GM23338 (cell line): ENCODE measurements around the gene GNAT2.

ENCODE experiments used
- CREB1 ChIP-seq: fragments of 250-450 bp; sonication (Bioruptor Pico); IDR thresholded peaks from 2 replicates; pipeline ENCODE4 v1.5.0; 2020; ENCODE audit warnings: low read depth, mild to moderate bottlenecking, moderate library complexity
- CTCF ChIP-seq, 2 experiments: fragments of 200-600 bp in 1 of 2; sonication (generic) in 1 of 2; conservative IDR thresholded peaks; 2 replicates each; pipeline versions ENCODE4 v1.5.1 to v1.6.1; 2016 to 2017; ENCODE audit warnings: antibody characterized with exemption in 2 of 2, low read depth in 2 of 2, mild to moderate bottlenecking in 2 of 2, moderate library complexity in 1 of 2
- ETS1 ChIP-seq: IDR thresholded peaks from 2 replicates; pipeline ENCODE4 v1.6.1; 2016; ENCODE audit warnings: antibody characterized with exemption
- EZH2 ChIP-seq: fragments of 200-600 bp; sonication (generic); IDR thresholded peaks from one replicate; pipeline ENCODE4 v1.8.0; 2017; ENCODE audit warnings: antibody characterized with exemption, mild to moderate bottlenecking, low read depth; ENCODE audit not compliant: unreplicated experiment
- EZH2phosphoT487 ChIP-seq: fragments of 200-600 bp; sonication (generic); IDR thresholded peaks from one replicate; pipeline ENCODE4 v1.8.1; 2018; ENCODE audit warnings: antibody characterized with exemption; ENCODE audit not compliant: unreplicated experiment
- JUNB ChIP-seq: IDR thresholded peaks from one replicate; pipeline ENCODE4 v1.6.1; 2016; ENCODE audit warnings: antibody characterized with exemption; ENCODE audit not compliant: unreplicated experiment
- NANOG ChIP-seq: IDR thresholded peaks from 2 replicates; pipeline ENCODE4 v1.6.1; 2016; ENCODE audit warnings: antibody characterized with exemption, borderline replicate concordance
- POLR2AphosphoS5 ChIP-seq: IDR thresholded peaks from 2 replicates; pipeline ENCODE4 v1.6.1; 2016; ENCODE audit warnings: antibody characterized with exemption, low read depth
- ZNF114 ChIP-seq: fragments of 250-450 bp; sonication (Bioruptor Pico); IDR thresholded peaks from 2 replicates; pipeline ENCODE4 v1.5.0; 2020; ENCODE audit warnings: mild to moderate bottlenecking, moderate library complexity
- ZNF331 ChIP-seq: fragments of 250-450 bp; sonication (Bioruptor Pico); IDR thresholded peaks from 2 replicates; pipeline ENCODE4 v1.5.0; 2020; ENCODE audit warnings: low read depth, mild to moderate bottlenecking, moderate library complexity
- ZNF462 ChIP-seq: fragments of 250-450 bp; sonication (Bioruptor Pico); IDR thresholded peaks from 2 replicates; pipeline ENCODE4 v1.5.0; 2020; ENCODE audit warnings: mild to moderate bottlenecking, moderate library complexity
- TF ChIP-seq, protein P1 (sequence below): IDR thresholded peaks from one replicate; pipeline ENCODE4 v1.6.1; 2018; ENCODE audit warnings: antibody characterized with exemption; ENCODE audit not compliant: unreplicated experiment

GRCh38 chr1:109650609-109651008, 31.2 kb upstream of the GNAT2 start:
- no peak for TF ChIP-seq CTCF (conservative IDR thresholded peaks at IDR 0.05; ENCODE audit: low read depth in 2 of 2)
- TF ChIP-seq POLR2AphosphoS5 = no peak
- TF ChIP-seq ZNF331 (CRISPR knock-in tag) = no peak
- no peak for TF ChIP-seq ETS1
- TF ChIP-seq, protein P1, sequence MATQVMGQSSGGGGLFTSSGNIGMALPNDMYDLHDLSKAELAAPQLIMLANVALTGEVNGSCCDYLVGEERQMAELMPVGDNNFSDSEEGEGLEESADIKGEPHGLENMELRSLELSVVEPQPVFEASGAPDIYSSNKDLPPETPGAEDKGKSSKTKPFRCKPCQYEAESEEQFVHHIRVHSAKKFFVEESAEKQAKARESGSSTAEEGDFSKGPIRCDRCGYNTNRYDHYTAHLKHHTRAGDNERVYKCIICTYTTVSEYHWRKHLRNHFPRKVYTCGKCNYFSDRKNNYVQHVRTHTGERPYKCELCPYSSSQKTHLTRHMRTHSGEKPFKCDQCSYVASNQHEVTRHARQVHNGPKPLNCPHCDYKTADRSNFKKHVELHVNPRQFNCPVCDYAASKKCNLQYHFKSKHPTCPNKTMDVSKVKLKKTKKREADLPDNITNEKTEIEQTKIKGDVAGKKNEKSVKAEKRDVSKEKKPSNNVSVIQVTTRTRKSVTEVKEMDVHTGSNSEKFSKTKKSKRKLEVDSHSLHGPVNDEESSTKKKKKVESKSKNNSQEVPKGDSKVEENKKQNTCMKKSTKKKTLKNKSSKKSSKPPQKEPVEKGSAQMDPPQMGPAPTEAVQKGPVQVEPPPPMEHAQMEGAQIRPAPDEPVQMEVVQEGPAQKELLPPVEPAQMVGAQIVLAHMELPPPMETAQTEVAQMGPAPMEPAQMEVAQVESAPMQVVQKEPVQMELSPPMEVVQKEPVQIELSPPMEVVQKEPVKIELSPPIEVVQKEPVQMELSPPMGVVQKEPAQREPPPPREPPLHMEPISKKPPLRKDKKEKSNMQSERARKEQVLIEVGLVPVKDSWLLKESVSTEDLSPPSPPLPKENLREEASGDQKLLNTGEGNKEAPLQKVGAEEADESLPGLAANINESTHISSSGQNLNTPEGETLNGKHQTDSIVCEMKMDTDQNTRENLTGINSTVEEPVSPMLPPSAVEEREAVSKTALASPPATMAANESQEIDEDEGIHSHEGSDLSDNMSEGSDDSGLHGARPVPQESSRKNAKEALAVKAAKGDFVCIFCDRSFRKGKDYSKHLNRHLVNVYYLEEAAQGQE = no peak
- TF ChIP-seq EZH2 = no peak
- TF ChIP-seq EZH2phosphoT487 = no peak
- TF ChIP-seq JUNB = no peak
- TF ChIP-seq ZNF114 = no peak
- no peak for TF ChIP-seq CREB1
- no peak for TF ChIP-seq ZNF462 (CRISPR knock-in tag)
- TF ChIP-seq NANOG = no peak
